HepG2 (cell line): ENCODE data around the gene ARSB. TPM values are rescaled to one million over a fixed set of nuclear protein-coding genes. Genes with fewer than 3 reads are reported as not detected.
A peak's percentile ranks its signal among the peaks of the same experiment; 100 is the strongest.

ENCODE experiments used
- CBFB ChIP-seq: sonication (generic); formaldehyde crosslinking; IDR thresholded peaks from 2 replicates; pipeline ENCODE4 v1.4.0; 2020; ENCODE audit warnings: missing genetic modification reagents
- CSRNP1 ChIP-seq: sonication (generic); formaldehyde crosslinking; IDR thresholded peaks from 2 replicates; pipeline ENCODE4 v1.8.1; 2023; ENCODE audit warnings: mild to moderate bottlenecking, missing genetic modification reagents
- ERF ChIP-seq: IDR thresholded peaks from 2 replicates; pipeline ENCODE4 v1.6.1; 2018; ENCODE audit warnings: missing biosample characterization, missing genetic modification reagents
- FOXK1 ChIP-seq: sonication (generic); formaldehyde crosslinking; IDR thresholded peaks from 2 replicates; pipeline ENCODE4 v1.4.0; 2020; ENCODE audit warnings: low read depth, missing genetic modification reagents, borderline replicate concordance
- GABPA ChIP-seq, 2 experiments: IDR thresholded peaks; 2 replicates each; pipeline ENCODE4 v1.6.1; 2011 to 2016; ENCODE audit warnings: low read depth in 2 of 2, low read length in 1 of 2, missing biosample characterization in 1 of 2, missing genetic modification characterization in 1 of 2
- IRF2 ChIP-seq: IDR thresholded peaks from 2 replicates; pipeline ENCODE4 v1.6.1; 2018; ENCODE audit warnings: missing genetic modification reagents, missing compliant biosample characterization
- JARID2 ChIP-seq: sonication (generic); formaldehyde crosslinking; IDR thresholded peaks from 2 replicates; pipeline ENCODE4 v1.8.1; 2023; ENCODE audit warnings: missing genetic modification reagents, inconsistent platforms; ENCODE audit not compliant: insufficient replicate concordance
- MAFF ChIP-seq: IDR thresholded peaks from 2 replicates; pipeline ENCODE4 v1.6.1; 2011; ENCODE audit warnings: low read depth, low read length, improper control_type of control experiment
- MLLT10 ChIP-seq: sonication (generic); formaldehyde crosslinking; IDR thresholded peaks from 2 replicates; pipeline ENCODE4 v1.4.0; 2020; ENCODE audit warnings: missing genetic modification reagents
- PITX1 ChIP-seq: sonication (generic); formaldehyde crosslinking; IDR thresholded peaks from 2 replicates; pipeline ENCODE4 v1.5.1; 2020; ENCODE audit warnings: mild to moderate bottlenecking, missing genetic modification reagents
- PRDM15 ChIP-seq: sonication (generic); formaldehyde crosslinking; IDR thresholded peaks from 2 replicates; pipeline ENCODE4 v1.4.0; 2020; ENCODE audit warnings: missing genetic modification reagents
- REPIN1 ChIP-seq: sonication (generic); formaldehyde crosslinking; IDR thresholded peaks from 2 replicates; pipeline ENCODE4 v1.8.0; 2022; ENCODE audit warnings: missing genetic modification reagents, low read depth, mild to moderate bottlenecking, borderline replicate concordance
- SOX13 ChIP-seq, 3 experiments: fragments of 450-650 bp in 1 of 3; sonication (generic) in 1 of 3; formaldehyde crosslinking in 1 of 3; IDR thresholded peaks in 2 of 3; conservative IDR thresholded peaks in 1 of 3; 2 replicates each; pipeline versions ENCODE4 v1.5.0 to v1.6.1; 2016 to 2020; ENCODE audit warnings: antibody characterized with exemption in 1 of 3, mild to moderate bottlenecking in 1 of 3, missing compliant biosample characterization in 1 of 3, missing genetic modification reagents in 1 of 3, moderate library complexity in 1 of 3
- SRSF1 ChIP-seq: fragments of 200-400 bp; formaldehyde crosslinking; optimal IDR thresholded peaks from 2 replicates; pipeline ENCODE3; 2017; ENCODE audit warnings: mild to moderate bottlenecking, low read depth, low read length, moderate library complexity
- TCF7L2 ChIP-seq: IDR thresholded peaks from 2 replicates; pipeline ENCODE4 v1.6.1; 2011; ENCODE audit warnings: mild to moderate bottlenecking, low read depth, low read length, moderate library complexity
- WIZ ChIP-seq: sonication (generic); formaldehyde crosslinking; IDR thresholded peaks from 2 replicates; pipeline ENCODE4 v1.5.1; 2020; ENCODE audit warnings: mild to moderate bottlenecking, missing genetic modification reagents
- ZNF549 ChIP-seq: sonication (generic); formaldehyde crosslinking; IDR thresholded peaks from 2 replicates; pipeline ENCODE4 v1.5.0; 2020; ENCODE audit warnings: missing genetic modification reagents
- ZNF563 ChIP-seq: sonication (generic); formaldehyde crosslinking; IDR thresholded peaks from 2 replicates; pipeline ENCODE4 v1.8.0; 2022; ENCODE audit warnings: mild to moderate bottlenecking, moderate library complexity, missing genetic modification reagents
- ZNF576 ChIP-seq: sonication (generic); formaldehyde crosslinking; IDR thresholded peaks from 2 replicates; pipeline ENCODE4 v1.4.0; 2020; ENCODE audit warnings: mild to moderate bottlenecking, missing genetic modification reagents
- ZNF614 ChIP-seq: IDR thresholded peaks from 2 replicates; pipeline ENCODE4 v1.6.1; 2018; ENCODE audit warnings: missing biosample characterization, missing genetic modification reagents, inconsistent platforms, borderline replicate concordance
- ZNF724P ChIP-seq: sonication (generic); formaldehyde crosslinking; IDR thresholded peaks from 2 replicates; pipeline ENCODE4 v1.8.0; 2022; ENCODE audit warnings: missing genetic modification reagents, borderline replicate concordance
- ZNF839 ChIP-seq: sonication (generic); formaldehyde crosslinking; IDR thresholded peaks from 2 replicates; pipeline ENCODE4 v1.4.0; 2020; ENCODE audit warnings: missing genetic modification reagents, mild to moderate bottlenecking, borderline replicate concordance
- polyA plus RNA-seq, 8 experiments: library from polyadenylated mRNA; depleted of rRNA in 3 of 8; stranded (reverse) in 7 of 8; unstranded in 1 of 8; fragments of >200 nt; fragmentation: Illumina TruSeq in 4 of 8; extraction: Trizol in 4 of 8; gene quantifications; 2 replicates each; pipeline versions ENCODE4 v1.2.1 to v1.2.3, GENCODE V29; 2011 to 2016; ENCODE audit warnings: low read depth in 4 of 8, missing spikeins in 1 of 8, mixed read lengths in 1 of 8; ENCODE audit not compliant: insufficient read depth in 1 of 8
- total RNA-seq, 5 experiments: library from RNA; depleted of rRNA; stranded (reverse); fragments of >200 nt; fragmentation: Illumina TruSeq; extraction: Trizol; gene quantifications; 2 replicates each; pipeline ENCODE4 v1.2.3, GENCODE V29; 2016; ENCODE audit warnings: low read depth in 1 of 5
- TF ChIP-seq, protein P1 (sequence below): IDR thresholded peaks from 2 replicates; pipeline ENCODE4 v1.6.1; 2016; ENCODE audit warnings: missing biosample characterization, missing genetic modification reagents, low read depth

Gene ARSB
- total and polyA plus RNA-seq, 2 of the 13 experiments (the other 11 are each of a cell fraction or from before 2014, with no cell fraction given) = 52.6 to 66.4 TPM

DNA sequence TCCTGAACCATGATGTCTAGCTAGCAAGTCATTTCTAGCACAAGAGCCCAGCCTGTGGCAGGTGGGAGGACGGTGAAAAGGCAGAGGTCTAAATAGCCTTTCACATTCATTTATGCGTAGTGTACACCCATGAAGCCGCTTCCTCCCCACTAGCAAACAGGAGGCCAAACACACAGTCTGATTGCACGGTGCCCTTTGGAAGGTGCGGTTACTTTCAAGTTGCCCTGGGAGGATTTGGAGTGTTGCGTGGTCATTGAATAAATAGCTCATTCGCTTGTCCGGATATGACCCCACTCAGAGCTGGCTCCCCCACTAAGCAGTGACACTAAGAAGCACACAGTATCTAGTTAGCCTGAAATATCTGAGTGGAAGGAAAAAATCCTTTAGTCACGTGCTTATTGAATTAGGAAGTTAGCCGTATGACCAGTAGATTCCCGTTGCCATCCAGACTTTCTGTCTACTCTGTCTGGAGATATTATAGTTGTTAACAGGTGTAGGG, 664 bp upstream of the ARSB start (continued):
- TF ChIP-seq ZNF576 (CRISPR knock-in tag) (no peak), MLLT10 (CRISPR knock-in tag) (no peak), PRDM15 (CRISPR knock-in tag) (peak; percentile 77), ZNF614 (CRISPR knock-in tag) (no peak; the same call in none of the 2 replicates), FOXK1 (peak; percentile 95), WIZ (CRISPR knock-in tag) (no peak; the same call in 1 of the 2 replicates), ZNF839 (no peak), ERF (CRISPR knock-in tag) (peak; percentile 79; the same call in 1 of the 2 replicates), CSRNP1 (CRISPR knock-in tag) (peak; percentile 53; the same call in 1 of the 2 replicates), MAFF (0 out of 2 replicates have a peak, but pooled peaks have one; percentile 42), ZNF724P (CRISPR knock-in tag) (peak; percentile 91), IRF2 (CRISPR knock-in tag) (peak; percentile 94), CBFB (CRISPR knock-in tag) (peak; percentile 99), REPIN1 (CRISPR knock-in tag) (peak; percentile 69; the same call in 1 of the 2 replicates), ZNF549 (CRISPR knock-in tag) (0 out of 2 replicates have a peak, but pooled peaks have one; percentile 59), SRSF1 (no peak), SOX13 (IDR thresholded peaks at IDR 0.05) (peak; percentile 63), SOX13 (CRISPR knock-in tag; conservative IDR thresholded peaks at IDR 0.05 in 1 of 2, IDR thresholded peaks at IDR 0.05 in 1 of 2) (peak in 1 of 2 experiments; percentile 95; a peak in 2 of 4 replicates), JARID2 (CRISPR knock-in tag) (no peak), TCF7L2 (peak; percentile 89), GABPA (IDR thresholded peaks at IDR 0.05; ENCODE audit: low read depth, low read length) (no peak), GABPA (CRISPR knock-in tag; IDR thresholded peaks at IDR 0.05; ENCODE audit: low read depth) (peak; percentile 72), PITX1 (CRISPR knock-in tag) (peak; percentile 99), ZNF563 (no peak)
- TF ChIP-seq, protein P1, sequence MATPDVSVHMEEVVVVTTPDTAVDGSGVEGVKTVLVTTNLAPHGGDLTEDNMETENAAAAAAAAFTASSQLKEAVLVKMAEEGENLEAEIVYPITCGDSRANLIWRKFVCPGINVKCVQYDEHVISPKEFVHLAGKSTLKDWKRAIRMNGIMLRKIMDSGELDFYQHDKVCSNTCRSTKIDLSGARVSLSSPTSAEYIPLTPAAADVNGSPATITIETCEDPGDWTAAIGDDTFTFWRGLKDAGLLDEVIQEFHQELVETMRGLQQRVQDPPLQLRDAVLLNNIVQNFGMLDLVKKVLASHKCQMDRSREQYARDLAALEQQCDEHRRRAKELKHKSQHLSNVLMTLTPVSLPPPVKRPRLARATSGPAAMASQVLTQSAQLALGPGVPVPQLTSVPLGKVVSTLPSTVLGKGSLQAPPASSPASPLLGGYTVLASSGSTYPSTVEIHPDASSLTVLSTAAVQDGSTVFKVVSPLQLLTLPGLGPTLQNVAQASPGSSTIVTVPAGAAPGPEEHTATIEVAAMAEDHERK = no peak
